ENCODE data around the gene HAUS8. TPM values are rescaled to one million over a fixed set of nuclear protein-coding genes. Genes with fewer than 3 reads are reported as not detected.

The HAUS8 gene
- total RNA-seq, 1 experiment from 2014 or later: 66.4 TPM

DNA sequence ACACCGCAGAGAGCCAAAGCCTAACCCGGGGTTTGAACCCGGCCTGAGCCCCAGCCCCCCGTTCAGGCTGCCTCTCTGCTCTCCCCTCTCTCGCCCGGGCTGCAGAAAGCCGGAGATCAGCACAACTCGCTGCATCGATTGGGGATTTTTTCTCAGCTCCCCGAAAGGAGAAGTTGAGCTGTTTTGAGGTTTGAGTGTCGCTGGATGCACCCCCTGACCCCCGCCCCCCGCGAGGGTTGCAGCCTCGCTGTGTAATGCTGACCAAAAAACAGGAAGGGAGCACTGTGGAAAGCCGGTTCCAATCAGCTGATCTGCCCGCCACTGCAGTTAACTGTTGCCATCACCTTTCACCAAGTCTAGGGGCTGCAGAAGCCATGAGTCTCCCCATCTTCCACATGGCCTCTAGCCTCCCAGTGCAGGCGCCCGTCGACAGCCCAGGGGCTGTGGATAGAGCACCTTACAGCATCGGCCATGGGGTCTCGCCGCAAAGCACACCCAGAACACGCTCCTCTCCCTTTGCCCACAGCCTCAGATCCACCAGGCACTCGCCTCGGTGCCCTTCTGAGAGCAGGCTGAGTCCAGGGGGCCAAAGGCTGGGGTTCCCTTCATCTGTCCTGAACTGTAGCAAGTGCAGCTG lies 34.8 kb upstream of the HAUS8 start:
- intact Hi-C loops (cut with micrococcal nuclease; ENCODE audit: unreplicated experiment): no loop called here
- ChIA-PET POLR2A (ENCODE audit: low non-redundant PET) (no interaction called here), CTCF (no interaction called here)

GRCh38 chr19:17109300-17109699 lies 34.0 kb upstream of the HAUS8 start:
- Histone ChIP-seq H3K27me3 (replicated peaks; ENCODE audit: insufficient read depth, low read depth, low read length, poor library complexity) (no peaks in the 10 kb centered on the region), H3K9me3 (ENCODE audit: low read depth, low read length, poor library complexity, severe bottlenecking) (no peaks in the 10 kb centered on the region), H3K36me3 (ENCODE audit: insufficient read depth, low read length, poor library complexity, severe bottlenecking) (peaks cover 3% of the 10 kb centered on the region), H3K27ac (ENCODE audit: low read depth, low read length, poor library complexity, severe bottlenecking) (no peak overlapping the region), H3K4me1 (ENCODE audit: insufficient read depth, low read length, poor library complexity, severe bottlenecking) (peaks cover 26% of the 10 kb centered on the region), H3K4me3 (ENCODE audit: low read depth, low read length, poor library complexity, severe bottlenecking) (no peak overlapping the region)
- ChIA-PET POLR2A (ENCODE audit: low non-redundant PET) (no interaction called here), CTCF (no interaction called here)
- intact Hi-C loops (cut with micrococcal nuclease; ENCODE audit: unreplicated experiment): no loop called here
- no peak for DNase-seq (ENCODE audit: low spot score)
- no peak for TF ChIP-seq EZH2 (IDR thresholded peaks at IDR 0.05; ENCODE audit: borderline replicate concordance, low read depth, low read length, poor library complexity, severe bottlenecking)
- no TSS peak for BruUV-seq (replicated peaks)

More for the DNA sequence above, 34.8 kb upstream of the HAUS8 start:
- no peak for DNase-seq (ENCODE audit: low spot score)
- H3K4me1 ChIP-seq (ENCODE audit: insufficient read depth, low read length, poor library complexity, severe bottlenecking): peaks cover 33% of the 10 kb centered on the region
- no peak overlapping the region for H3K4me3 ChIP-seq (ENCODE audit: low read depth, low read length, poor library complexity, severe bottlenecking)
- BruUV-seq (replicated peaks): no TSS peak
- H3K27ac ChIP-seq (ENCODE audit: low read depth, low read length, poor library complexity, severe bottlenecking): no peak overlapping the region
- H3K27me3 ChIP-seq (replicated peaks; ENCODE audit: insufficient read depth, low read depth, low read length, poor library complexity): no peaks in the 10 kb centered on the region
- TF ChIP-seq, protein P1, sequence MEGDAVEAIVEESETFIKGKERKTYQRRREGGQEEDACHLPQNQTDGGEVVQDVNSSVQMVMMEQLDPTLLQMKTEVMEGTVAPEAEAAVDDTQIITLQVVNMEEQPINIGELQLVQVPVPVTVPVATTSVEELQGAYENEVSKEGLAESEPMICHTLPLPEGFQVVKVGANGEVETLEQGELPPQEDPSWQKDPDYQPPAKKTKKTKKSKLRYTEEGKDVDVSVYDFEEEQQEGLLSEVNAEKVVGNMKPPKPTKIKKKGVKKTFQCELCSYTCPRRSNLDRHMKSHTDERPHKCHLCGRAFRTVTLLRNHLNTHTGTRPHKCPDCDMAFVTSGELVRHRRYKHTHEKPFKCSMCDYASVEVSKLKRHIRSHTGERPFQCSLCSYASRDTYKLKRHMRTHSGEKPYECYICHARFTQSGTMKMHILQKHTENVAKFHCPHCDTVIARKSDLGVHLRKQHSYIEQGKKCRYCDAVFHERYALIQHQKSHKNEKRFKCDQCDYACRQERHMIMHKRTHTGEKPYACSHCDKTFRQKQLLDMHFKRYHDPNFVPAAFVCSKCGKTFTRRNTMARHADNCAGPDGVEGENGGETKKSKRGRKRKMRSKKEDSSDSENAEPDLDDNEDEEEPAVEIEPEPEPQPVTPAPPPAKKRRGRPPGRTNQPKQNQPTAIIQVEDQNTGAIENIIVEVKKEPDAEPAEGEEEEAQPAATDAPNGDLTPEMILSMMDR (conservative IDR thresholded peaks at IDR 0.05; ENCODE audit: low read depth, low read length): no peak
- no peak for TF ChIP-seq EZH2 (IDR thresholded peaks at IDR 0.05; ENCODE audit: borderline replicate concordance, low read depth, low read length, poor library complexity, severe bottlenecking)
- H3K36me3 ChIP-seq (ENCODE audit: insufficient read depth, low read length, poor library complexity, severe bottlenecking): peaks cover 3% of the 10 kb centered on the region
- H3K9me3 ChIP-seq (ENCODE audit: low read depth, low read length, poor library complexity, severe bottlenecking): no peaks in the 10 kb centered on the region

- BruUV-seq (replicated peaks): no TSS peak
- peaks cover 18% of the 10 kb centered on the region for H3K4me1 ChIP-seq (ENCODE audit: insufficient read depth, low read length, poor library complexity, severe bottlenecking)
- ChIA-PET CTCF (no interaction called here), POLR2A (ENCODE audit: low non-redundant PET) (no interaction called here)
- peaks cover 7% of the 10 kb centered on the region for H3K36me3 ChIP-seq (ENCODE audit: insufficient read depth, low read length, poor library complexity, severe bottlenecking)
- DNase-seq (ENCODE audit: low spot score): no peak
- intact Hi-C loops (cut with micrococcal nuclease; ENCODE audit: unreplicated experiment): loop anchor here (1.0 kb wide), 1 partner anchor 27 kb away; no protein-coding TSS in a partner anchor
- no peaks in the 10 kb centered on the region for H3K9me3 ChIP-seq (ENCODE audit: low read depth, low read length, poor library complexity, severe bottlenecking)
- no peaks in the 10 kb centered on the region for H3K27me3 ChIP-seq (replicated peaks; ENCODE audit: insufficient read depth, low read depth, low read length, poor library complexity)
- H3K27ac ChIP-seq (ENCODE audit: low read depth, low read length, poor library complexity, severe bottlenecking): peak overlapping the region; percentile 49
- TF ChIP-seq, protein P1 (conservative IDR thresholded peaks at IDR 0.05; ENCODE audit: low read depth, low read length): no peak
- no peak for TF ChIP-seq EZH2 (IDR thresholded peaks at IDR 0.05; ENCODE audit: borderline replicate concordance, low read depth, low read length, poor library complexity, severe bottlenecking)
- no peak overlapping the region for H3K4me3 ChIP-seq (ENCODE audit: low read depth, low read length, poor library complexity, severe bottlenecking)
These were observed 33.2 kb upstream of the HAUS8 start for GRCh38 chr19:17108453-17108784.

All from A673 (cell line).